ENCODE results near the gene PITPNB. TPM values are rescaled to one million over a fixed set of nuclear protein-coding genes. Genes with fewer than 3 reads are reported as not detected.

The PITPNB gene
- total and polyA plus RNA-seq, 4 donors = 50.7 to 162 (median 102) TPM

GRCh38 chr22:27871306-27872014, 47.6 kb downstream of the PITPNB start:
- no peak overlapping the region for H3K4me3 ChIP-seq (ENCODE audit: low read length in 2 of 2)
- H3K27me3 ChIP-seq (ENCODE audit: control insufficient read depth in 1 of 2, insufficient read depth in 2 of 2, low read length in 1 of 2) = no peaks in the 10 kb centered on the region
- no peak for ATAC-seq (ENCODE audit: low FRiP score)
- WGBS, 2 donors = 97 to 98% methylated on average over 2 of the region's 2 CpGs
- H3K36me3 ChIP-seq (ENCODE audit: control insufficient read depth in 1 of 2, insufficient read depth in 2 of 2, low read length in 1 of 2) = no peaks in the 10 kb centered on the region
- no peaks in the 10 kb centered on the region for H3K9me3 ChIP-seq (ENCODE audit: control insufficient read depth, low read length)
- peak overlapping the region in 1 of 2 donors; percentile 44 for H3K27ac ChIP-seq (ENCODE audit: low read depth in 1 of 2, low read length in 2 of 2)
- intact Hi-C loops (cut with DNase I) = loop anchor here in 1 of 2 donors (10.0 kb wide), 1 partner anchor 357 kb away; no protein-coding TSS in a partner anchor
- peaks cover 4 to 7% of the 10 kb centered on the region in 2 donors for H3K4me1 ChIP-seq (ENCODE audit: control insufficient read depth in 1 of 2, insufficient read depth in 2 of 2, low read length in 2 of 2)
- DNase-seq = no peak

DNA sequence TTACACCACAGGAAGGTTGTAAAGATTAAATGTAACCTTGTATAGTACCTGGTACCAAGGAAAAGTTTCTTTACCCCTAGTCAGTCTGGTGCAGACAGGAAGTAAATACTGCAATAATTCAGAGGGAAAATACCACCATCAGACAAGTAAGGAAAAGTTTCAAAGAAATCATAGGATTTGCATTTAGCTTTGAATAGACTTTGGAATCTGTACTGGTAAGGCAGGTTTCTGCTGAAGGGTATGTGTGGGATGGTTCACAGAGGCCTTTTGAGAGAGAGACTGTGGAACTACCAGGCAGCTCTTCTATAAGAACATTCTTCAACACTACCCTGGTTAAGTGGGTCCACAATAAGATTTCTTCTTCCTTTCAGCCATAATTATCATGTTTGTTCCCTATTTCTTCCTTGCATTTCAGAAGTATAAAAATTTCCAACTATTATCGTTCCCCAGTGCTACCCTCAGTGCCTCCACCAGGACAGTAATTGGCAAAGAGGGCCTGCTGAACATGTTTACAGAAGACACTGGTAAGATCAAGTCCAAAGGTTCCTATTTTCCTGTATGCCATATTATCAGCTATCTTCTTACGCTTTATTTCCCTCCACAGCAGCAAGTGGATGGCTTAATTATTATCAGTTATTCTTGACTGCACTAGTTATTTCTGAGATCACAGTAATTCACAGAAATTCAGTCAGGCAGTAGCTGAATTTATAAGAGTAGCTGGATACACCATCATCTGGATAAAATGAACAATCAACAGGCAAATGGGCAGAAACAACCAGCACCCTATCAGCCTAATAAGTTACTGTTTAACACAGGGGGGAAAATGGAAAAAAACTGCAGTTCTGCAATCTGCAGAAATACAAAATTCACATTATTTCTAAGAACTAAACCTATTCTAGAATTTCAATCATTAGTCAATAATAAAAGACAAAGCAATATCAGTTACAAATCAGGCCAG, 48.5 kb downstream of the PITPNB start:
- Histone ChIP-seq H3K27ac (ENCODE audit: low read depth in 1 of 2, low read length in 2 of 2) (peak overlapping the region in 1 of 2 donors; percentile 57), H3K27me3 (ENCODE audit: control insufficient read depth in 1 of 2, insufficient read depth in 2 of 2, low read length in 1 of 2) (no peaks in the 10 kb centered on the region), H3K4me1 (ENCODE audit: control insufficient read depth in 1 of 2, insufficient read depth in 2 of 2, low read length in 2 of 2) (peaks cover 5 to 7% of the 10 kb centered on the region in 2 donors), H3K36me3 (ENCODE audit: control insufficient read depth in 1 of 2, insufficient read depth in 2 of 2, low read length in 1 of 2) (no peaks in the 10 kb centered on the region), H3K9me3 (ENCODE audit: control insufficient read depth, low read length) (no peaks in the 10 kb centered on the region), H3K4me3 (ENCODE audit: low read length in 2 of 2) (no peak overlapping the region)
- no peak for DNase-seq
- intact Hi-C loops (cut with DNase I) = loop anchor here in 1 of 2 donors (10.0 kb wide), 1 partner anchor 356 kb away; no protein-coding TSS in a partner anchor
- no peak for ATAC-seq (ENCODE audit: low FRiP score)
- WGBS, 2 donors = 93 to 100% methylated on average over 2 of the region's 2 CpGs

GRCh38 chr22:27868732-27869282, 50.2 kb downstream of the PITPNB start:
- no peak for DNase-seq
- Histone ChIP-seq H3K36me3 (ENCODE audit: control insufficient read depth in 1 of 2, insufficient read depth in 2 of 2, low read length in 1 of 2) (no peaks in the 10 kb centered on the region), H3K4me3 (ENCODE audit: low read length in 2 of 2) (peak overlapping the region; percentile 30 to 41), H3K27ac (ENCODE audit: low read depth in 1 of 2, low read length in 2 of 2) (peak overlapping the region; percentile 33 to 86), H3K27me3 (ENCODE audit: control insufficient read depth in 1 of 2, insufficient read depth in 2 of 2, low read length in 1 of 2) (no peaks in the 10 kb centered on the region), H3K9me3 (ENCODE audit: control insufficient read depth, low read length) (no peaks in the 10 kb centered on the region), H3K4me1 (ENCODE audit: control insufficient read depth in 1 of 2, insufficient read depth in 2 of 2, low read length in 2 of 2) (peaks cover 2 to 3% of the 10 kb centered on the region in 2 donors)
- intact Hi-C loops (cut with DNase I) = loop anchor here in 1 of 2 donors (5.0 kb wide), 1 partner anchor 57 kb away; no protein-coding TSS in a partner anchor
- 31 to 32% methylated on average over 6 of the region's 6 CpGs for WGBS, 2 donors
- ATAC-seq (ENCODE audit: low FRiP score) = no peak

DNA sequence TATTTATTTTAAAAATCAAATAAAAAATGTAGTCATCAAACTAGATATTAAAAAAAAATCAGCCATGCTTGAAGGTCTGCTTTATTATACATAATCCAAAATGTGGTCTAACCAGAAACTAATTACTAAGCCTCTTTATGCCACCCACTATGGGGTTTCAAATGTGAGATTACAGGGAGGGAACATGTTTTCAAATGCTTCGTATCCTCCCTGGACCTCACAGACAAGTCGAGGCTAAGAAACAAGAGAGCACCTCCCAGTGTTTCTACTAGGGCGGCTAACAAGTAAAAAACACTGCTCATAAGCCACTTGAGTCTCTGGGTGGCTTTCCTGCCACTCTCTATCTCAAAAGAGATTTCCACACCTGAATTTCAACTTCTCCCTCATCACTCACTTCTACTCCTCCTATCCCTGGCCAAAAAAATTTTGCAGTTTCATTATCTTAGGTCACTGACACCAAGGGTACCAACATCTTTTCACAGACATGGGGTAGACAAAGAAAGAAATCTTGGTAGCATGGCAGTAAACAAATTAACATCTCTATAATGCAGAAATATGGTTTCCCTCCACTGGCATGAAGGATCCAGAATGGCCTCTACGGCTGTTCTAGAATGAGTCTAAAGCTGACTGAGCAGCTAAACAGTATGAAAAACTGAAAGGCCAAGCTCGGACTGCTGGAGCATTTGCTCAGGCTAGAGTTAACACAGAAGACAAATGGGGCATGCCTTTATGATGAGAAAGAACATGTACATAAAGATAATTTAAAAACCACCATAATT, 50.9 kb downstream of the PITPNB start:
- no peaks in the 10 kb centered on the region for H3K9me3 ChIP-seq (ENCODE audit: control insufficient read depth, low read length)
- no peak for DNase-seq
- no peaks in the 10 kb centered on the region for H3K36me3 ChIP-seq (ENCODE audit: control insufficient read depth in 1 of 2, insufficient read depth in 2 of 2, low read length in 1 of 2)
- peak overlapping the region; percentile 33 to 86 for H3K27ac ChIP-seq (ENCODE audit: low read depth in 1 of 2, low read length in 2 of 2)
- no peaks in the 10 kb centered on the region for H3K27me3 ChIP-seq (ENCODE audit: control insufficient read depth in 1 of 2, insufficient read depth in 2 of 2, low read length in 1 of 2)
- WGBS, 2 donors = 53 to 54% methylated on average over 5 of the region's 5 CpGs
- peaks cover 4 to 5% of the 10 kb centered on the region in 2 donors for H3K4me1 ChIP-seq (ENCODE audit: control insufficient read depth in 1 of 2, insufficient read depth in 2 of 2, low read length in 2 of 2)
- H3K4me3 ChIP-seq (ENCODE audit: low read length in 2 of 2) = peak overlapping the region in 1 of 2 donors; percentile 41
- intact Hi-C loops (cut with DNase I) = loop anchor here in 1 of 2 donors (5.0 kb wide), 1 partner anchor 56 kb away; no protein-coding TSS in a partner anchor
- ATAC-seq (ENCODE audit: low FRiP score) = no peak

- no peak for DNase-seq
- peak; percentile 50 for ATAC-seq (ENCODE audit: low FRiP score)
- peaks cover 6 to 9% of the 10 kb centered on the region in 2 donors for H3K4me1 ChIP-seq (ENCODE audit: control insufficient read depth in 1 of 2, insufficient read depth in 2 of 2, low read length in 2 of 2)
- H3K36me3 ChIP-seq (ENCODE audit: control insufficient read depth in 1 of 2, insufficient read depth in 2 of 2, low read length in 1 of 2) = no peaks in the 10 kb centered on the region
- H3K9me3 ChIP-seq (ENCODE audit: control insufficient read depth, low read length) = no peaks in the 10 kb centered on the region
- 17 to 22% methylated on average over 4 of the region's 4 CpGs for WGBS, 2 donors
- intact Hi-C loops (cut with DNase I) = loop anchor here in 1 of 2 donors (5.0 kb wide), 1 partner anchor 55 kb away; no protein-coding TSS in a partner anchor
- H3K27me3 ChIP-seq (ENCODE audit: control insufficient read depth in 1 of 2, insufficient read depth in 2 of 2, low read length in 1 of 2) = no peaks in the 10 kb centered on the region
- H3K27ac ChIP-seq (ENCODE audit: low read depth in 1 of 2, low read length in 2 of 2) = peak overlapping the region; percentile 68 to 85
- no peak overlapping the region for H3K4me3 ChIP-seq (ENCODE audit: low read length in 2 of 2)
Observed at GRCh38 chr22:27867085-27867952, 51.7 kb downstream of the PITPNB start.

- H3K27me3 ChIP-seq (ENCODE audit: control insufficient read depth in 1 of 2, insufficient read depth in 2 of 2, low read length in 1 of 2) = no peaks in the 10 kb centered on the region
- no peaks in the 10 kb centered on the region for H3K9me3 ChIP-seq (ENCODE audit: control insufficient read depth, low read length)
- H3K4me3 ChIP-seq (ENCODE audit: low read length in 2 of 2) = no peak overlapping the region
- intact Hi-C loops (cut with DNase I) = loop anchor here in 1 of 2 donors (5.0 kb wide), 1 partner anchor 54 kb away; no protein-coding TSS in a partner anchor
- H3K27ac ChIP-seq (ENCODE audit: low read depth in 1 of 2, low read length in 2 of 2) = peak overlapping the region in 1 of 2 donors; percentile 68
- H3K36me3 ChIP-seq (ENCODE audit: control insufficient read depth in 1 of 2, insufficient read depth in 2 of 2, low read length in 1 of 2) = no peaks in the 10 kb centered on the region
- WGBS, 2 donors = 4 to 8% methylated on average over 7 of the region's 7 CpGs
- DNase-seq = no peak
- H3K4me1 ChIP-seq (ENCODE audit: control insufficient read depth in 1 of 2, insufficient read depth in 2 of 2, low read length in 2 of 2) = peaks cover 6 to 9% of the 10 kb centered on the region in 2 donors
- ATAC-seq (ENCODE audit: low FRiP score) = peak; percentile 81
Observed at GRCh38 chr22:27866135-27867084, 52.6 kb downstream of the PITPNB start.
